Fibroblast of skin of right quadriceps (primary cell): ENCODE data around the gene TACC2.
A peak's percentile ranks its signal among the peaks of the same experiment; 100 is the strongest.

ENCODE experiments used
- DNase-seq: peaks from one replicate; pipeline ENCODE4 v3.0.0-alpha.2; 2013

The TACC2 gene

DNA sequence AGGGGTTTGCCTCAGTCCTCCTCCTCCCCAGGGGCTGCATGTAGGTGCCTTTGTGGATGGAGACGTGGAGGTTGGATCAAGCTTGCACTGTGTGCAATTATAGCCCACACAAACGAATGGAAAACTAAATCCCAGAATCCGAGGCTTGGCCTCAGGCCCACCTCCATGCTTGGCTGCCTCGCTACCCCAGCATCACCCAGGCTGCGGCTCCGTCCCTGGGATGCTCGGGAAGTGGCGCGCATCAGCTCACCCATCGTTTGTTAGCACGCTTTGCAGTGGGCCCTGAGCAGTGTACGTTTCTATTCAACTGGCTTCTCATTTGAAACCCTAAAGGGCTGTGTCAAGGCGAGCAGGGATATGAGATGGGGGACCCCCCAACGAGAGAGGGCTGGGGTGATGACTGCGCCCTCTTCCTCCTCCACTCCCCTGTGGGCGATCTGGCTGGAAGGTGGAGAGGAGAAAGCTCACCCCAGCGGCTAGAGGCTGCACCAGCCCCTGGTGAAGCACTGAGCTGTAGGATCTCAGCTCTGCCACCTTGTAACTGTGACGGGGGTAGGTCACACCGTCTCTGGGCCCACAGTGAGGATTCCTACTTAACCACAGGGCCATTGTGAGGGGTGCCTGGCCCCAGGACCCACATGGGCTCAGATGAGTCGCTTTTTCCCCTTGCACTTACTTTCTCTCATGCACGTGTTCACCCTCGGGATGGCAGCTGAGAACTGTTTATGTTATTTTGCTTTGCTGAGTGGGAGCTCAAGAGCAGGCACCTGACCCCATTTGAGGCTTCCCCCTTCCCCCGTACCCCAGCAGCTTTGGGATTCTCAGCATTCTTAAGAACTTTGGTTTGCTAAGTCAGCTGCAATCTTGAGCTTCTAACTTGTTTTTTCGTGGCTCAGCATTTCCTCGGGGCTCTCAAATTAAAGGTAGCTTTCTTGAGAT is 269.4 kb downstream of the TACC2 start:
- peak; percentile 47 for DNase-seq

DNA sequence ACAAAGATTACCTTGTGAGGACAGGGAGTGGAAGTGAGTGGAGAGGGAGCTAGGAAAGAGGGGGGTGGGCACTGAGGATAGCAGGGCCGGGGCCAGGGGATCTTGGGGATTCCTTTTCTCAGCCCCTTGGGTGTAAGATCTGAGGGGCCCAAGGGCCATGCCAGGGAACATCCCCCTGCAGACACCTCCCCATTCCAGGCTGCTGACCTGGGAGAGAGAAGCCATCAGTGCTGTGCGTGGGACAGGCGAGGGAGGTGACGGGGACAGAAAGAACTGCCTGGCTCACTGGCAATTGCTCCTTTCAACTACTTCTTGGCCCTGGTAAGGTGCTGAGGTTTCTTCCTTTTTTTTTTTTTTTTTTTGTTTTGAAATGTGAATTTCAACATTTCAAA is 270.1 kb downstream of the TACC2 start:
- no peak for DNase-seq

- DNase-seq: no peak
These were observed 272.6 kb downstream of the TACC2 start for GRCh38 chr10:122261584-122261983.

- DNase-seq: peak; percentile 96
These were observed 275.0 kb downstream of the TACC2 start for GRCh38 chr10:122263971-122264370.

GRCh38 chr10:122264436-122264835 is 275.5 kb downstream of the TACC2 start:
- DNase-seq: peak; percentile 31

DNA sequence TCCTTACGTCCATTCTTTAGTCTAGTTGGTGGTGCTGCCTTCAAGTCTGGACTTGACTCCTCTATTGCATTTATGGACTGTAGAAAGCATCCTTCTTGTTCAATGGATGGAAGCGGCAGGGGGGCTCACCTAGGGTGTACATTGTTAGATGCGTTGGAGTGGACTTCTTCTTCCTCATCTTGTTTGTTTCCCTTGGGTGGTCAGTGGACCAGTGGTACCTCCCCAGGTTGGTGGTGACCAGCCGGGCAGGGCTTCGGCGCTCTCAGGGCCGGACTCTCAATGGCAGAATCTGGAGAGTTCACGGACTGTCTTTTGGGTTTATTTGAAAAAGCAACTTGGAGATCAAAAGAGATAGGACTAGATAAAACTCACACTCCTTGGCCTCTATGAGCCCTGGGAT is 276.0 kb downstream of the TACC2 start:
- DNase-seq: no peak

- no peak for DNase-seq
These were observed 276.9 kb downstream of the TACC2 start for GRCh38 chr10:122265896-122266295.

DNA sequence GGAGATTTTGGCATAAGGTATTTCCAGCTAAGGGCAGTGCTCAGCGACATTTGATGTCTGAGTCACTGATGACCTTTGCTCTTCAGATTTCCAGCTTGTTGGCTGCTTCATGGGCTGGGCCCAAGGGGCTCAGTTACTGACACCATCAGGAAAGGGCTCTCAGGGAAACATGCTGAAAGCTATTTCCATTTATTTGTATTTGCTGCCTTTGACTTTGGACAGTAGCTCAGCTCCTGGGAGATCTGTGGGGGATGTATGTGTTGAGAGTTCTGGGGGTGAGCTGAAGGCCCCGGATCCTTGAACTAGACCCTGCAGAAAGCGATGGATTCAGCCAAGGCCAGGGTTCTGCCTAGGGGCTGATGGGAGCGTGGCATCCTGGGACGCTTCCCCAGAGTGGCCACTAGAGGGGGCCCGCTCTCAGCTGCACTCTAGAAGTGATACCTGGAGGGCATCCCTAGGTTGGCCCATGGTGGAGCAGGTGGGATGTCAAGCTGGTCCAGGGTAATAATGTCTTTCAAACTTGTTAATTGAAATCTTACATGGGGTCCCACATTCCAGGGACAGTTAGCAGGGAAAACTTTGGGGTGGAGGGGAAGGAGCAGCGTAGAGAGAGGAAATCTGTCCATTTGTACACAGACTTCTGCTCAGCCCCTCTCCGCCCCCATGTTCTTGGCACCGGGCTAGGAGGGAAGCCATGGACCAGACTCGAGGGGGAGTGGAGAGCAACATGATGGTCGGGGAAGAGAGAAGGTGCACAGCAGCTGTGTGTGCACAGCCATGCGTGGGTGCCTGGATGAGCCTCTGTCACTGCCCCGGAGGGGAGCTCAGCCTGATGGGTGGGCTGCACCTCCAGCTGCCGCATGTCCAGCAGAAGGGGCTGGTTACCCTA is 279.1 kb downstream of the TACC2 start:
- DNase-seq: peak; percentile 18

GRCh38 chr10:122269059-122269687 is 280.2 kb downstream of the TACC2 start:
- no peak for DNase-seq

- DNase-seq: no peak
These were observed 282.1 kb downstream of the TACC2 start, which contains the start of gene BTBD16 for GRCh38 chr10:122271076-122271475. Gene BTBD16, plus strand, starts transcription at chr10:122271296. Its CDS starts 3,786 bp downstream, at chr10:122275082.

GRCh38 chr10:122273966-122274545 is 285.1 kb downstream of the TACC2 start:
- DNase-seq: no peak

DNA sequence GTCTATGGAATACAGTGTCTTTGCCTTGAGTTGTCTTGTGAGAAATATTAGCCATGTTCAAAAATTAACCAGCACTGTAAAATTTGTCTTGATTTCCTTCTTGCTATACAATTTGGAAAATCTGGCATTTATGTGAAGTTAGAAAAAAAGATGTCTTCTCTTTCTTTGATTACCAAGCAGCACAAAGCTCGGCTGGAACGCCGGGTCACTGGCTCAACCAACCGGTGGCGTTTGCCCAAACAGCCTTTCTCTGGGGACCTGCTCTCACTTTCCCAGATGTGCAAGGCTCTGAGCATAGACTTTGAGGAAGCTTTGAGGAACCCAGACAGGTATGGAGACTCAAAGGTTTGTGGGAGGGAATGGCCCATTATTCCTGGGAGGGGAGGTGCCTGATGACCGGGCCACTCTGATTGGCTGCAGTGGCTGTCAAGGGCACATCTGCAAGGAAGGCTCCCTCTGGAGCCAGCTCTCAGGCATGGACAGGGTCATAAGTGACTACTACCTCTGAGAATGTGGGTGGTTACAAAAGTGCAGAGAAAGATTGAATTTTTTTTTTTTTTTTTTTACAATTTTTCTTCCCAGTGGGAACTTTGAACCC is 287.7 kb downstream of the TACC2 start:
- peak; percentile 28 for DNase-seq

DNA sequence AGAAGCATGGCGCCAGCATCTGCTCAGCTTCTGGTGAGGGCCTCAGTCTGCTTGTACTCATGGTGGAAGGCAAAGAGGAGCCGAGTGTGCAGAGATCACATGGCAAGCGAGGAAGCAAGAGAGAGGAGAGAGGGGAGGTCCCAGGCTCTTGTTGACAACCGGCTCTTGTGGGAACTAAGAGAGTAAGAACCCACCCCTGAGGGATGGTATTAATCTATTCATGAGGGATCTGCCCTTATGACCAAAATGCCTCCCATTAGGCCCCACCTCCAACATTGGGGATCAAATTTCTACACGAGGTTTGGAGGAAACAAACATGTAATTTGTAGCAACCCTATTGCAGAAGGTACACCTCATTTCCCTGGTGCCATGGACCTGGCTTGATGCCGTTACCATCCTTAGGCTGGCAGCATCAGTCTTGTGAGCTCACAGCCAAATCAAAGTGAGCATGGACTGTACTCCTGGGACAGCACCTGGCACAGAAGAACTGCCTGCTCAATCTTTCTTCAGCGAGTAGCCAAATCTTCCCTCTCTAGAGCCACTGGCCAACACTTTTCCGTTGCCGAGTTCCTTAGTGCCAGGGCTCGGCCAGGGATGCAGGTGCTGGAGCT is 288.7 kb downstream of the TACC2 start:
- DNase-seq: no peak

GRCh38 chr10:122279725-122280141 is 290.8 kb downstream of the TACC2 start:
- peak; percentile 39 for DNase-seq

DNA sequence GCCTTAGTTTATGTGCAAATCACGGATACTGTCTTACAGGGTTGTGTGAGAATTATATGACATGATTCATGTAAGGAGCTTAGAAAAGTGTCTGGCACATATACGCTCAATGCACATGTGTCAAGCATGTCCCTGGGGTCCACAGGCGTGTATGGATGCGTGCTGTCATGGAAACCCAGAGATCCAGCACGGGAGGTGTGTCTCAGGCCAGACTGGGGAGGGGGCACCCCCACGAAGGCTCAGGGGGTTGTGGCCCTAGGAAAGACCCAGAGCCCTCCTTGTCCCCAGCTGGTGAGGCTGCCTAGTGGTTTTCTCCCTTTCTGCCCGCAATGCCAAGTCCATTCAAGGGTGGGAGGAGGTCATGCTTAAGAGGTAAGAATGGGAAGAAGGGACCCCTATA is 291.2 kb downstream of the TACC2 start:
- DNase-seq: no peak

DNA sequence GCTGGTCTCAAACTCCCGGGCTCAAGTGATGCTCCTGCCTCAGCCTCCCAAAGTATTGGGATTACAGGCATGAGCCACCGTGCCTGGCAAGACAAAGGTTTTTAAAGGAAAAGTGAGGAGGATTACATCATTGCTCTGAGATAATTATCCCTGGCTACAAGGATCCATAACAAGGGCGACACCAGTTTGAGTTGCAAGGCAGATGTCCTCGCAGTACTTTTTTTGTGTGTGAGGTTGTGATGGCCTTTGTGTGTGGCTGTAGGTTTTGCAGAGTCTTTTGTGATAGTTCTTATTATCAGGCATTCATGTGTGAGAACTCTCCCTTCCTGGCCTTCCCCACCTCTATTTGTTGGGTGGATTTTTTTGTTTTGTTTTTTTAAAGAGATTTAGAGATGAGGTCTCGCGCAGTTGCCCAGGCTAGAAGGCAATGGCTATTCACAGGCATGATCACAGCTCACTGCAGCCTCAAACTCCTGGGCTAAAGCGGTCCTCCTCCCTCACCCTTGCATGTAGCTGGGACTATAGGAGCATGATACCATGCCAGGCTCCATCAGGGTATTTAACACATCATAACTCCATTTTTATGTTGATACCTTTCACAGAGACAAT is 292.2 kb downstream of the TACC2 start:
- DNase-seq: no peak

- no peak for DNase-seq
These were observed 292.8 kb downstream of the TACC2 start for GRCh38 chr10:122281751-122282150.

- peak; percentile 13 for DNase-seq
These were observed 293.3 kb downstream of the TACC2 start for GRCh38 chr10:122282253-122282671.

- no peak for DNase-seq
These were observed 293.9 kb downstream of the TACC2 start for GRCh38 chr10:122282909-122283308.

- DNase-seq: no peak
These were observed 296.8 kb downstream of the TACC2 start for GRCh38 chr10:122285506-122286444.
